Stimulated activated CD8-positive, alpha-beta memory T cell treated with anti-CD3 and anti-CD28 coated beads, Interleukin-15, amount 100 ng/mL, for 4 hours (primary cell): ENCODE data around the gene ZNF415.
"Not testable (repeated sequence)": the region's sequence is repeated elsewhere in the genome, so short reads cannot be mapped to it uniquely, and the experiment has no call there.

Experiments used
- DNase-seq, 2 donors: peaks; one replicate each; pipeline ENCODE4 v3.0.0-alpha.2; 2020; ENCODE audit warnings: low read depth in 2 of 2

ZNF415 gene

GRCh38 chr19:53132141-53132991 lies at the start of gene ZNF415:
Gene ZNF415, minus strand, starts transcription at chr19:53132910. Its CDS starts 10,234 bp downstream, at chr19:53122676.
- peak; percentile 17 to 18 for DNase-seq

GRCh38 chr19:53182202-53182601 lies 49.5 kb upstream of the ZNF415 start:
- DNase-seq = no peak

- DNase-seq = no peak
Observed at GRCh38 chr19:53177986-53178385, 45.3 kb upstream of the ZNF415 start.

GRCh38 chr19:53172889-53173288 lies 40.2 kb upstream of the ZNF415 start:
- DNase-seq = no peak

- no peak for DNase-seq
Observed at GRCh38 chr19:53165691-53166091, 33.0 kb upstream of the ZNF415 start.

- no peak for DNase-seq
Observed at GRCh38 chr19:53161123-53161522, 28.4 kb upstream of the ZNF415 start.

- no peak for DNase-seq
Observed at GRCh38 chr19:53160350-53160749, 27.6 kb upstream of the ZNF415 start.

- DNase-seq = peak in 1 of 2 donors; percentile 2
Observed at GRCh38 chr19:53158119-53158656, 25.5 kb upstream of the ZNF415 start.

GRCh38 chr19:53157626-53158025 lies 24.9 kb upstream of the ZNF415 start:
- DNase-seq = no peak

- no peak for DNase-seq
Observed at GRCh38 chr19:53156850-53157249, 24.1 kb upstream of the ZNF415 start.

- DNase-seq = no peak
Observed at GRCh38 chr19:53147645-53148044, 14.9 kb upstream of the ZNF415 start.

- DNase-seq = no peak
Observed at GRCh38 chr19:53140351-53140750, 7.6 kb upstream of the ZNF415 start.

GRCh38 chr19:53136432-53136831 lies 3.7 kb upstream of the ZNF415 start:
- no peak for DNase-seq

GRCh38 chr19:53131727-53132126 lies 983 bp downstream of the ZNF415 start:
- no peak for DNase-seq

- no peak for DNase-seq
Observed at GRCh38 chr19:53131085-53131590, 1.6 kb downstream of the ZNF415 start.

GRCh38 chr19:53130506-53130905 lies 2.2 kb downstream of the ZNF415 start:
- no peak for DNase-seq

GRCh38 chr19:53126733-53127526 lies 5.8 kb downstream of the ZNF415 start:
- not testable (repeated sequence) for DNase-seq

- no peak for DNase-seq
Observed at GRCh38 chr19:53123400-53123799, 9.3 kb downstream of the ZNF415 start.

GRCh38 chr19:53112286-53112685 lies 20.4 kb downstream of the ZNF415 start:
- DNase-seq = no peak

GRCh38 chr19:53109527-53109926 lies 23.2 kb downstream of the ZNF415 start:
- DNase-seq = no peak

GRCh38 chr19:53103234-53104203 lies 29.2 kb downstream of the ZNF415 start, which contains the start of gene ZNF160:
Gene ZNF160, minus strand, starts transcription at chr19:53103422. Its CDS starts 17,146 bp downstream, at chr19:53086276.
- peak; percentile 98 for DNase-seq
